Esophagus mucosa (tissue), 1 donor: ENCODE data around the gene SAMD1. TPM values are rescaled to one million over a fixed set of nuclear protein-coding genes. Genes with fewer than 3 reads are reported as not detected.
A peak's percentile ranks its signal among the peaks of the same experiment; 100 is the strongest.

Experiments
- ATAC-seq: fragments of 200-7000 bp; cut with Tn5 transposase; one replicate; pipeline ENCODE4 v1.9.1; 2020
- total RNA-seq: library from RNA; stranded (reverse); gene quantifications from one replicate; pipeline ENCODE4 v1.2.4, GENCODE V29; 2023
- donor health status: DM: yes; HTN: yes; CAD: no.

Gene SAMD1
- total RNA-seq, 1 donor from 2014 or later, result 24.8 TPM

- no peak for ATAC-seq
Measured at GRCh38 chr19:14088634-14089411, 1.7 kb downstream of the SAMD1 start.

GRCh38 chr19:14086098-14086497, 4.5 kb downstream of the SAMD1 start:
- no peak for ATAC-seq

GRCh38 chr19:14085309-14085995, 5.1 kb downstream of the SAMD1 start, which contains the start of gene C19orf67:
C19orf67 (minus strand) TSS chr19:14085783; CDS start chr19:14085627, 156 bp downstream.
- ATAC-seq, result no peak

- ATAC-seq, result no peak
Measured at GRCh38 chr19:14082675-14082960, 7.9 kb downstream of the SAMD1 start.

GRCh38 chr19:14081797-14082674, 8.5 kb downstream of the SAMD1 start:
- peak; percentile 58 for ATAC-seq

GRCh38 chr19:14080887-14081796, 9.4 kb downstream of the SAMD1 start:
- ATAC-seq, result peak; percentile 88

GRCh38 chr19:14078411-14078810, 12.1 kb downstream of the SAMD1 start:
- ATAC-seq, result no peak

- peak; percentile 41 for ATAC-seq
Measured at GRCh38 chr19:14073925-14074838, 16.4 kb downstream of the SAMD1 start.

- peak; percentile 66 for ATAC-seq
Measured at GRCh38 chr19:14073261-14073924, 17.2 kb downstream of the SAMD1 start.

GRCh38 chr19:14072535-14073260, 17.9 kb downstream of the SAMD1 start, which contains the start of gene MISP3:
MISP3 (plus strand) TSS chr19:14072786; CDS start chr19:14073310, 524 bp downstream.
- ATAC-seq, result peak; percentile 30

GRCh38 chr19:14070268-14071050, 20.1 kb downstream of the SAMD1 start:
- ATAC-seq, result no peak

- no peak for ATAC-seq
Measured at GRCh38 chr19:14066134-14066533, 24.4 kb downstream of the SAMD1 start.

GRCh38 chr19:14063105-14063504, 27.4 kb downstream of the SAMD1 start:
- no peak for ATAC-seq

- ATAC-seq, result no peak
Measured at GRCh38 chr19:14062558-14062855, 28.0 kb downstream of the SAMD1 start.

- ATAC-seq, result peak; percentile 21
Measured at GRCh38 chr19:14061751-14062557, 28.6 kb downstream of the SAMD1 start, which contains the start of gene PALM3. PALM3 (minus strand) TSS chr19:14062076; CDS start chr19:14061980, 96 bp downstream.

GRCh38 chr19:14061081-14061749, 29.3 kb downstream of the SAMD1 start:
- ATAC-seq, result no peak

- no peak for ATAC-seq
Measured at GRCh38 chr19:14059652-14060155, 30.8 kb downstream of the SAMD1 start.
